ENCODE data around the gene RGCC.

DNA sequence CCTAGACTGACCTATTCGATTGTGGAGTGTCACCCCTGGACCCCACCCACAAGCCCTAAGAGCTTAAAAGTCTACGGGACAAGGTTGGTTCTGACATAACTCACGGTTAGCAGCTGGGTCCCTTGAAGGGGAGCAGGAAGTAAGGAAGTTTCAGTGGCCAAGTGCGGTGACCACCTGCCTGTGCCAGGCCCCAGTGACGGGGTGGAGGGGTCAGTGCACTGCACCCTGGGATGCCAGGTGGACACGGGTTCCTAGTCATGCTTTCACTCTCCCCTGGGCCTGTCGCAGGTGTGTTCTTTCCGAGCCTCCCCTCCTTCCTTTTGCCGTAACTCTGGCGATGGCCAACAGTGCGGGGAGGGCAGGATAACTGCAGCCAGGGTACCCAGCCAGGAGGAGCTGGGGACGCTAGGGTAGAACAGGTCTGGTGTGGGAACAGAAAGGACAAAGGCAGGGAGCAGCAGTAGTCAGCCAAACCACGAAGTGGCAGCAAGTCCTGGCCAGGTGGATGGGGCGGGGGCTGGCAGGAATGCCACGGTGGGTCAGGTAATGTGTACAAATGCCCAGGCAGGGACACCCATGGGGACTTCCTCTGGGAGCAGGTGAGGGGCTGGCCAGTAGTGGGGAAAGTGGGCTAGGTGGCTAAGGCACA, 58.3 kb downstream of the RGCC start:
- TF ChIP-seq, protein P1, sequence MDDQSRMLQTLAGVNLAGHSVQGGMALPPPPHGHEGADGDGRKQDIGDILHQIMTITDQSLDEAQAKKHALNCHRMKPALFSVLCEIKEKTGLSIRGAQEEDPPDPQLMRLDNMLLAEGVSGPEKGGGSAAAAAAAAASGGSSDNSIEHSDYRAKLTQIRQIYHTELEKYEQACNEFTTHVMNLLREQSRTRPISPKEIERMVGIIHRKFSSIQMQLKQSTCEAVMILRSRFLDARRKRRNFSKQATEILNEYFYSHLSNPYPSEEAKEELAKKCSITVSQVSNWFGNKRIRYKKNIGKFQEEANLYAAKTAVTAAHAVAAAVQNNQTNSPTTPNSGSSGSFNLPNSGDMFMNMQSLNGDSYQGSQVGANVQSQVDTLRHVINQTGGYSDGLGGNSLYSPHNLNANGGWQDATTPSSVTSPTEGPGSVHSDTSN (IDR thresholded peaks at IDR 0.05) = no peak
- TF ChIP-seq CTCF (IDR thresholded peaks at IDR 0.05) (no peak), RARB (CRISPR knock-in tag; IDR thresholded peaks at IDR 0.05) (no peak), POLR2A (IDR thresholded peaks at IDR 0.05; ENCODE audit: low read length) (no peak), EP300 (IDR thresholded peaks at IDR 0.05) (no peak), RNF2 (IDR thresholded peaks at IDR 0.05; ENCODE audit: borderline replicate concordance, low read depth) (no peak)
- TF ChIP-seq, protein P2, sequence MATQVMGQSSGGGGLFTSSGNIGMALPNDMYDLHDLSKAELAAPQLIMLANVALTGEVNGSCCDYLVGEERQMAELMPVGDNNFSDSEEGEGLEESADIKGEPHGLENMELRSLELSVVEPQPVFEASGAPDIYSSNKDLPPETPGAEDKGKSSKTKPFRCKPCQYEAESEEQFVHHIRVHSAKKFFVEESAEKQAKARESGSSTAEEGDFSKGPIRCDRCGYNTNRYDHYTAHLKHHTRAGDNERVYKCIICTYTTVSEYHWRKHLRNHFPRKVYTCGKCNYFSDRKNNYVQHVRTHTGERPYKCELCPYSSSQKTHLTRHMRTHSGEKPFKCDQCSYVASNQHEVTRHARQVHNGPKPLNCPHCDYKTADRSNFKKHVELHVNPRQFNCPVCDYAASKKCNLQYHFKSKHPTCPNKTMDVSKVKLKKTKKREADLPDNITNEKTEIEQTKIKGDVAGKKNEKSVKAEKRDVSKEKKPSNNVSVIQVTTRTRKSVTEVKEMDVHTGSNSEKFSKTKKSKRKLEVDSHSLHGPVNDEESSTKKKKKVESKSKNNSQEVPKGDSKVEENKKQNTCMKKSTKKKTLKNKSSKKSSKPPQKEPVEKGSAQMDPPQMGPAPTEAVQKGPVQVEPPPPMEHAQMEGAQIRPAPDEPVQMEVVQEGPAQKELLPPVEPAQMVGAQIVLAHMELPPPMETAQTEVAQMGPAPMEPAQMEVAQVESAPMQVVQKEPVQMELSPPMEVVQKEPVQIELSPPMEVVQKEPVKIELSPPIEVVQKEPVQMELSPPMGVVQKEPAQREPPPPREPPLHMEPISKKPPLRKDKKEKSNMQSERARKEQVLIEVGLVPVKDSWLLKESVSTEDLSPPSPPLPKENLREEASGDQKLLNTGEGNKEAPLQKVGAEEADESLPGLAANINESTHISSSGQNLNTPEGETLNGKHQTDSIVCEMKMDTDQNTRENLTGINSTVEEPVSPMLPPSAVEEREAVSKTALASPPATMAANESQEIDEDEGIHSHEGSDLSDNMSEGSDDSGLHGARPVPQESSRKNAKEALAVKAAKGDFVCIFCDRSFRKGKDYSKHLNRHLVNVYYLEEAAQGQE (IDR thresholded peaks at IDR 0.05) = no peak
